ENCODE results near the gene C1orf232.

The C1orf232 gene

GRCh38 chr1:26114165-26114927 is 54.4 kb downstream of the C1orf232 start:
- no peak overlapping the region for H3K4me2 ChIP-seq (ENCODE audit: low read length)
- no peak for TF ChIP-seq CTCF (IDR thresholded peaks at IDR 0.05)
- H3K27ac ChIP-seq, result no peak overlapping the region
- H3K4me1 ChIP-seq, result peaks cover 3% of the 10 kb centered on the region
- peaks cover 6% of the 10 kb centered on the region for H3K79me2 ChIP-seq
- H2AFZ ChIP-seq, result no peak overlapping the region
- H3K36me3 ChIP-seq (ENCODE audit: control insufficient read depth, insufficient read depth, low read length), result no peaks in the 10 kb centered on the region
- H3K4me3 ChIP-seq (ENCODE audit: low read depth, low read length), result no peak overlapping the region
- no peaks in the 10 kb centered on the region for H3K27me3 ChIP-seq (ENCODE audit: control insufficient read depth, insufficient read depth, low read length)
- H3K9me3 ChIP-seq (ENCODE audit: control insufficient read depth, low read length), result no peaks in the 10 kb centered on the region
- no peak overlapping the region for H3K9ac ChIP-seq

All from parathyroid adenoma (tissue), 2 donors.